NCI-H187 (cell line): ENCODE results near the gene ASS1.

Source experiments
- DNase-seq, 2 experiments: peaks; one replicate each; lab custom pipeline; 2025; lab: John Stamatoyannopoulos, UW

Gene ASS1

GRCh38 chr9:130498298-130498917 lies 53.6 kb downstream of the ASS1 start:
- no peak for DNase-seq

GRCh38 chr9:130498918-130499698 lies 54.3 kb downstream of the ASS1 start:
- no peak for DNase-seq

- DNase-seq = no peak
These were observed 55.1 kb downstream of the ASS1 start for GRCh38 chr9:130499804-130500263.

- no peak for DNase-seq
These were observed 55.8 kb downstream of the ASS1 start for GRCh38 chr9:130500340-130501180.

GRCh38 chr9:130501639-130502038 lies 56.9 kb downstream of the ASS1 start:
- no peak for DNase-seq

- DNase-seq = no peak
These were observed 63.5 kb downstream of the ASS1 start for GRCh38 chr9:130508218-130508617.

- DNase-seq = no peak
These were observed 67.4 kb downstream of the ASS1 start for GRCh38 chr9:130512199-130512598.

- no peak for DNase-seq
These were observed 68.3 kb downstream of the ASS1 start for GRCh38 chr9:130513078-130513477.

- no peak for DNase-seq
These were observed 73.5 kb downstream of the ASS1 start for GRCh38 chr9:130518233-130518632.

- DNase-seq = no peak
These were observed 74.4 kb downstream of the ASS1 start for GRCh38 chr9:130518943-130519799.

GRCh38 chr9:130519927-130520326 lies 75.2 kb downstream of the ASS1 start:
- DNase-seq = no peak

GRCh38 chr9:130521715-130522114 lies 77.0 kb downstream of the ASS1 start:
- DNase-seq = no peak

GRCh38 chr9:130522233-130522808 lies 77.6 kb downstream of the ASS1 start:
- DNase-seq = no peak

- no peak for DNase-seq
These were observed 79.2 kb downstream of the ASS1 start for GRCh38 chr9:130523921-130524320.

GRCh38 chr9:130526193-130526853 lies 81.6 kb downstream of the ASS1 start:
- no peak for DNase-seq

- no peak for DNase-seq
These were observed 82.3 kb downstream of the ASS1 start for GRCh38 chr9:130526854-130527650.

- no peak for DNase-seq
These were observed 83.0 kb downstream of the ASS1 start for GRCh38 chr9:130527651-130528310.

- DNase-seq = no peak
These were observed 83.9 kb downstream of the ASS1 start for GRCh38 chr9:130528674-130529073.

GRCh38 chr9:130530938-130531337 lies 86.2 kb downstream of the ASS1 start:
- no peak for DNase-seq
